Measurements from ENCODE around the gene SIGLEC11.

Gene SIGLEC11

DNA sequence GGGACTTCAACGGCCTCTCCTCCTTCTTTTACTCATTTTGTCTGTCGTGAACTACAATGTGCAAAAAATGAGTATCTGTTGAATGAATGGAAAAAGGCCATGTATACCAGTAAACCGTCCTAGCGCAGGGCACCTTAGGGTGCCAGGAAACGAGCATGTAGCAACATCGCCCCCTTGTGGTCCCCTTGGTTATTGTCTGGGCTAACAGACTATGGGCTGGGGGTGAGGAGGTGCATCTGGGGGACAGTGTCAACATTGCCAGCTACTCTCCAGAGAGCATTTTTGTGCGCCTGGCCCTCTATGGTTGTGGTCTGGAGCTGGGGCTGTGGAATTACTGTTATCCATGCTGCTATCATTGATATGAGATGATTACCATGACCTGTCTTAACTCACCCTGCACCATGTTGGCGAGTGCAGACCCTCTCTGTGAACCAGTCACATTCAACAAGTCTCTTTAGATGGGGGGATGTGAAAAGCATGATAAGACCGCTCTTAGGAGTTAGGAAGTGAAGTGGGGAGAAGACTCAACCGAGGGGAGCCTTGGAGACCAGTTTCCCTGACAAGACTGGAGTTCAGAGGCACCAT, 22.8 kb upstream of the SIGLEC11 start (continued):
- TF ChIP-seq POU6F1 (CRISPR knock-in tag; IDR thresholded peaks at IDR 0.05; ENCODE audit: borderline replicate concordance, low read depth) = no peak
- TF ChIP-seq CSDC2 (CRISPR knock-in tag; IDR thresholded peaks at IDR 0.05) = no peak
- no peak for TF ChIP-seq ZC3H10 (CRISPR knock-in tag; IDR thresholded peaks at IDR 0.05)
- TF ChIP-seq, protein P1, sequence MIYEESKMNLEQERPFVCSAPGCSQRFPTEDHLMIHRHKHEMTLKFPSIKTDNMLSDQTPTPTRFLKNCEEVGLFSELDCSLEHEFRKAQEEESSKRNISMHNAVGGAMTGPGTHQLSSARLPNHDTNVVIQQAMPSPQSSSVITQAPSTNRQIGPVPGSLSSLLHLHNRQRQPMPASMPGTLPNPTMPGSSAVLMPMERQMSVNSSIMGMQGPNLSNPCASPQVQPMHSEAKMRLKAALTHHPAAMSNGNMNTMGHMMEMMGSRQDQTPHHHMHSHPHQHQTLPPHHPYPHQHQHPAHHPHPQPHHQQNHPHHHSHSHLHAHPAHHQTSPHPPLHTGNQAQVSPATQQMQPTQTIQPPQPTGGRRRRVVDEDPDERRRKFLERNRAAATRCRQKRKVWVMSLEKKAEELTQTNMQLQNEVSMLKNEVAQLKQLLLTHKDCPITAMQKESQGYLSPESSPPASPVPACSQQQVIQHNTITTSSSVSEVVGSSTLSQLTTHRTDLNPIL (CRISPR knock-in tag; IDR thresholded peaks at IDR 0.05; ENCODE audit: low read depth) = no peak
- no peak for TF ChIP-seq TCF4 (CRISPR knock-in tag; IDR thresholded peaks at IDR 0.05; ENCODE audit: borderline replicate concordance)
- no peak for TF ChIP-seq ZNF565 (CRISPR knock-in tag; conservative IDR thresholded peaks at IDR 0.05; ENCODE audit: low read depth)
- TF ChIP-seq TOX (CRISPR knock-in tag; IDR thresholded peaks at IDR 0.05; ENCODE audit: borderline replicate concordance) = no peak
- no peak for TF ChIP-seq SNAI2 (CRISPR knock-in tag; IDR thresholded peaks at IDR 0.05)
- TF ChIP-seq ZNF70 (CRISPR knock-in tag; IDR thresholded peaks at IDR 0.05) = no peak

- TF ChIP-seq SNAI2 (CRISPR knock-in tag; IDR thresholded peaks at IDR 0.05) (no peak), POU6F1 (CRISPR knock-in tag; IDR thresholded peaks at IDR 0.05; ENCODE audit: borderline replicate concordance, low read depth) (no peak), ISL1 (CRISPR knock-in tag; IDR thresholded peaks at IDR 0.05) (no peak), TOX (CRISPR knock-in tag; IDR thresholded peaks at IDR 0.05; ENCODE audit: borderline replicate concordance) (no peak), ZNF70 (CRISPR knock-in tag; IDR thresholded peaks at IDR 0.05) (no peak), ZC3H10 (CRISPR knock-in tag; IDR thresholded peaks at IDR 0.05) (no peak), PPARA (CRISPR knock-in tag; IDR thresholded peaks at IDR 0.05; ENCODE audit: borderline replicate concordance) (no peak)
- TF ChIP-seq, protein P2, sequence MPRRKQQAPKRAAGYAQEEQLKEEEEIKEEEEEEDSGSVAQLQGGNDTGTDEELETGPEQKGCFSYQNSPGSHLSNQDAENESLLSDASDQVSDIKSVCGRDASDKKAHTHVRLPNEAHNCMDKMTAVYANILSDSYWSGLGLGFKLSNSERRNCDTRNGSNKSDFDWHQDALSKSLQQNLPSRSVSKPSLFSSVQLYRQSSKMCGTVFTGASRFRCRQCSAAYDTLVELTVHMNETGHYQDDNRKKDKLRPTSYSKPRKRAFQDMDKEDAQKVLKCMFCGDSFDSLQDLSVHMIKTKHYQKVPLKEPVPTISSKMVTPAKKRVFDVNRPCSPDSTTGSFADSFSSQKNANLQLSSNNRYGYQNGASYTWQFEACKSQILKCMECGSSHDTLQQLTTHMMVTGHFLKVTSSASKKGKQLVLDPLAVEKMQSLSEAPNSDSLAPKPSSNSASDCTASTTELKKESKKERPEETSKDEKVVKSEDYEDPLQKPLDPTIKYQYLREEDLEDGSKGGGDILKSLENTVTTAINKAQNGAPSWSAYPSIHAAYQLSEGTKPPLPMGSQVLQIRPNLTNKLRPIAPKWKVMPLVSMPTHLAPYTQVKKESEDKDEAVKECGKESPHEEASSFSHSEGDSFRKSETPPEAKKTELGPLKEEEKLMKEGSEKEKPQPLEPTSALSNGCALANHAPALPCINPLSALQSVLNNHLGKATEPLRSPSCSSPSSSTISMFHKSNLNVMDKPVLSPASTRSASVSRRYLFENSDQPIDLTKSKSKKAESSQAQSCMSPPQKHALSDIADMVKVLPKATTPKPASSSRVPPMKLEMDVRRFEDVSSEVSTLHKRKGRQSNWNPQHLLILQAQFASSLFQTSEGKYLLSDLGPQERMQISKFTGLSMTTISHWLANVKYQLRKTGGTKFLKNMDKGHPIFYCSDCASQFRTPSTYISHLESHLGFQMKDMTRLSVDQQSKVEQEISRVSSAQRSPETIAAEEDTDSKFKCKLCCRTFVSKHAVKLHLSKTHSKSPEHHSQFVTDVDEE (CRISPR knock-in tag; IDR thresholded peaks at IDR 0.05) = no peak
- no peak for ATAC-seq
Measured at GRCh38 chr19:49981603-49982593, 20.9 kb upstream of the SIGLEC11 start.

- ATAC-seq = no peak
- TF ChIP-seq, protein P1 (CRISPR knock-in tag; IDR thresholded peaks at IDR 0.05; ENCODE audit: low read depth) = no peak
- no peak for TF ChIP-seq ZNF565 (CRISPR knock-in tag; conservative IDR thresholded peaks at IDR 0.05; ENCODE audit: low read depth)
- no peak for TF ChIP-seq ESRRG (CRISPR knock-in tag; IDR thresholded peaks at IDR 0.05)
- TF ChIP-seq OSR1 (CRISPR knock-in tag; IDR thresholded peaks at IDR 0.05) = no peak
- TF ChIP-seq ZFP30 (CRISPR knock-in tag; IDR thresholded peaks at IDR 0.05) = no peak
- no peak for TF ChIP-seq ZNF8 (CRISPR knock-in tag; IDR thresholded peaks at IDR 0.05)
- no peak for TF ChIP-seq RARB (CRISPR knock-in tag; IDR thresholded peaks at IDR 0.05)
- no peak for TF ChIP-seq SNAI2 (CRISPR knock-in tag; IDR thresholded peaks at IDR 0.05)
- no peak for TF ChIP-seq BACH2 (CRISPR knock-in tag; IDR thresholded peaks at IDR 0.05; ENCODE audit: borderline replicate concordance)
- no peak for TF ChIP-seq TCF4 (CRISPR knock-in tag; IDR thresholded peaks at IDR 0.05; ENCODE audit: borderline replicate concordance)
- no peak for TF ChIP-seq ISL1 (CRISPR knock-in tag; IDR thresholded peaks at IDR 0.05)
- no peak for TF ChIP-seq ZFP3 (CRISPR knock-in tag; IDR thresholded peaks at IDR 0.05)
- TF ChIP-seq, protein P3, sequence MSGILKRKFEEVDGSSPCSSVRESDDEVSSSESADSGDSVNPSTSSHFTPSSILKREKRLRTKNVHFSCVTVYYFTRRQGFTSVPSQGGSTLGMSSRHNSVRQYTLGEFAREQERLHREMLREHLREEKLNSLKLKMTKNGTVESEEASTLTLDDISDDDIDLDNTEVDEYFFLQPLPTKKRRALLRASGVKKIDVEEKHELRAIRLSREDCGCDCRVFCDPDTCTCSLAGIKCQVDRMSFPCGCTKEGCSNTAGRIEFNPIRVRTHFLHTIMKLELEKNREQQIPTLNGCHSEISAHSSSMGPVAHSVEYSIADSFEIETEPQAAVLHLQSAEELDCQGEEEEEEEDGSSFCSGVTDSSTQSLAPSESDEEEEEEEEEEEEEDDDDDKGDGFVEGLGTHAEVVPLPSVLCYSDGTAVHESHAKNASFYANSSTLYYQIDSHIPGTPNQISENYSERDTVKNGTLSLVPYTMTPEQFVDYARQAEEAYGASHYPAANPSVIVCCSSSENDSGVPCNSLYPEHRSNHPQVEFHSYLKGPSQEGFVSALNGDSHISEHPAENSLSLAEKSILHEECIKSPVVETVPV (CRISPR knock-in tag; IDR thresholded peaks at IDR 0.05) = no peak
- TF ChIP-seq, protein P2 (CRISPR knock-in tag; IDR thresholded peaks at IDR 0.05) = no peak
Measured at GRCh38 chr19:49978324-49978723, 17.4 kb upstream of the SIGLEC11 start.
